Esophagus muscularis mucosa (tissue), 4 donors: ENCODE results near the gene PADI2. TPM values are rescaled to one million over a fixed set of nuclear protein-coding genes. Genes with fewer than 3 reads are reported as not detected.

ENCODE experiments used
- DNase-seq: peaks from one replicate; pipeline ENCODE4 v3.0.0-alpha.2; 2017; ENCODE audit errors: extremely low spot score
- H3K27ac ChIP-seq, 4 donors: fragments of 200-600 bp; sonication (generic); replicated peaks in 1 of 4; 1 replicate in 3 of 4; 2 replicates in 1 of 4; pipeline ENCODE4 v1.5.1; 2016 to 2019; ENCODE audit warnings: mild to moderate bottlenecking in 1 of 4
- H3K27me3 ChIP-seq, 4 donors: fragments of 200-600 bp; sonication (generic); one replicate each; pipeline versions ENCODE4 v1.5.1 to v1.6.0; 2016 to 2019
- H3K36me3 ChIP-seq, 4 donors: fragments of 200-600 bp; sonication (generic); one replicate each; pipeline ENCODE4 v1.5.1; 2016 to 2019
- H3K4me1 ChIP-seq, 4 donors: fragments of 200-600 bp; sonication (generic); one replicate each; pipeline ENCODE4 v1.5.1; 2016 to 2019
- H3K4me3 ChIP-seq, 4 donors: fragments of 200-600 bp; sonication (generic); 1 replicate in 2 of 4; 2 replicates in 2 of 4; pipeline ENCODE4 v1.5.1; 2016 to 2019; ENCODE audit warnings: mild to moderate bottlenecking in 4 of 4, moderate library complexity in 1 of 4
- H3K9me3 ChIP-seq, 4 donors: fragments of 200-600 bp; sonication (generic); 1 replicate in 3 of 4; 2 replicates in 1 of 4; pipeline ENCODE4 v1.5.1; 2016 to 2019
- EP300 ChIP-seq: sonication (generic); formaldehyde crosslinking; IDR thresholded peaks from one replicate; pipeline ENCODE4 v1.6.1; 2017; ENCODE audit warnings: antibody characterized with exemption
- POLR2A ChIP-seq: fragments of 450-650 bp; IDR thresholded peaks from one replicate; pipeline ENCODE4 v1.6.1; 2017; ENCODE audit warnings: antibody characterized with exemption, moderate library complexity, mild to moderate bottlenecking, low read depth
- POLR2AphosphoS5 ChIP-seq, 2 donors: sonication (generic); formaldehyde crosslinking; IDR thresholded peaks; one replicate each; pipeline ENCODE4 v1.6.1; 2017; ENCODE audit warnings: antibody characterized with exemption in 2 of 2
- WGBS: methylation state at CpG from one replicate; pipeline ENCODE4 v1.1.5; 2018; 5-methylcytosine and 5-hydroxymethylcytosine counted together
- intact Hi-C: fragments of 100-400 bp; cut with DNase I; formaldehyde crosslinking; loops from one replicate; pipeline ENCODE4 v1.15.1; 2023
- total RNA-seq, 4 donors: library from RNA; depleted of rRNA; stranded (reverse); fragments of >200 nt; gene quantifications; one replicate each; pipeline versions ENCODE4 v1.1.0 to v1.2.1, GENCODE V29; 2016
- TF ChIP-seq, protein P1 (sequence below), 3 experiments: fragments of 200-600 bp in 2 of 3; fragments of 450-650 bp in 1 of 3; sonication (generic) in 2 of 3; IDR thresholded peaks; one replicate each; pipeline ENCODE4 v1.5.1; 2017 to 2019; ENCODE audit warnings: antibody characterized with exemption in 3 of 3, mild to moderate bottlenecking in 2 of 3, moderate library complexity in 1 of 3

Gene PADI2
- total RNA-seq, 4 donors from 2014 or later: 0.39 to 2.0 (median 0.65) TPM

DNA sequence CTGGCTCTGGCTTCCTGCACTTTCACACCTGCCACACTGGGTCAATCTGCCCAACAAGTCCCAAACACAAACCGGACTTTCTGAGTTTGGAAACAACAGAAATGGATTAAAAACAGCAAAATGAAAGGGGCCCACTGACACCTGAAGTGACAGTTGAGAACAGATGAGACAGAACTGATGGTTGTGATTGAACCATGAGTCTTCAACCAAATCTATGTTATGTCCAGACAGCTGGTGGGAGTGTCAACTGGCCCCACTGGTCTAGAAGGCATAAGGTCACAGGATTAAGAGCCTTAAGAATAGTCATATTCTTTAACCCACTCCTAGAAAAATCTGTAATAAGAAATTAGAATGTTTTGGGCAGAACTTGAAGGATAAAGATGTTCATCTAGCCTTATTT, 94.5 kb downstream of the PADI2 start:
- Histone ChIP-seq H3K27me3 (no peaks in the 10 kb centered on the region), H3K4me3 (no peak overlapping the region), H3K9me3 (no peaks in the 10 kb centered on the region), H3K27ac (no peak overlapping the region), H3K36me3 (peaks cover 85 to 100% (median 94%) of the 10 kb centered on the region in 4 donors), H3K4me1 (no peaks in the 10 kb centered on the region)
- TF ChIP-seq, protein P1, sequence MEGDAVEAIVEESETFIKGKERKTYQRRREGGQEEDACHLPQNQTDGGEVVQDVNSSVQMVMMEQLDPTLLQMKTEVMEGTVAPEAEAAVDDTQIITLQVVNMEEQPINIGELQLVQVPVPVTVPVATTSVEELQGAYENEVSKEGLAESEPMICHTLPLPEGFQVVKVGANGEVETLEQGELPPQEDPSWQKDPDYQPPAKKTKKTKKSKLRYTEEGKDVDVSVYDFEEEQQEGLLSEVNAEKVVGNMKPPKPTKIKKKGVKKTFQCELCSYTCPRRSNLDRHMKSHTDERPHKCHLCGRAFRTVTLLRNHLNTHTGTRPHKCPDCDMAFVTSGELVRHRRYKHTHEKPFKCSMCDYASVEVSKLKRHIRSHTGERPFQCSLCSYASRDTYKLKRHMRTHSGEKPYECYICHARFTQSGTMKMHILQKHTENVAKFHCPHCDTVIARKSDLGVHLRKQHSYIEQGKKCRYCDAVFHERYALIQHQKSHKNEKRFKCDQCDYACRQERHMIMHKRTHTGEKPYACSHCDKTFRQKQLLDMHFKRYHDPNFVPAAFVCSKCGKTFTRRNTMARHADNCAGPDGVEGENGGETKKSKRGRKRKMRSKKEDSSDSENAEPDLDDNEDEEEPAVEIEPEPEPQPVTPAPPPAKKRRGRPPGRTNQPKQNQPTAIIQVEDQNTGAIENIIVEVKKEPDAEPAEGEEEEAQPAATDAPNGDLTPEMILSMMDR (IDR thresholded peaks at IDR 0.05): no peak
- TF ChIP-seq POLR2A: no peak
- no peak for TF ChIP-seq EP300
- TF ChIP-seq POLR2AphosphoS5 (IDR thresholded peaks at IDR 0.05): no peak
- 89% methylated on average over 1 of the region's 1 CpG for WGBS
- no peak for DNase-seq
- intact Hi-C loops: no loop called here

DNA sequence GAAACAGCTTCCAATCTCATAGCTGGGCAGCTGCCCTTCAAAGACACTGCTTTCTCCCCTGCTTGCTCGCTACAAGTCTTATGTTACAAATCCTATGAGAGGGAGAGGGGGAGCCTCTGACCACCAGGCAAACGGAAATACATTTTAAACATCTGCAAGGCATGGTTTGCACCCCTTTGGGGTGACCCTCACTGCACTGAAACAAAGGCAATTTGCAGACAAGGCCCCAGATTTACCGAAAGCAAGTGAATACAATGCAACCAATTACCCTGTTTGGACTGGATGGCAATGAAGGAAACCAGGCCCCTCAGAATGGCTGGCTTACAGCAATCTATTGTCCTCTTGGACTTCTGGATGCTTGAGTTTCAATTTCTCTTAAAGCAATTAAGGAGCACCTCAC, 95.7 kb downstream of the PADI2 start:
- H3K4me3 ChIP-seq: no peak overlapping the region
- H3K36me3 ChIP-seq: peaks cover 91 to 100% (median 95%) of the 10 kb centered on the region in 4 donors
- 67% methylated on average over 3 of the region's 3 CpGs for WGBS
- no peaks in the 10 kb centered on the region for H3K27me3 ChIP-seq
- intact Hi-C loops: no loop called here
- no peak for DNase-seq
- no peaks in the 10 kb centered on the region for H3K4me1 ChIP-seq
- no peak for TF ChIP-seq POLR2AphosphoS5 (IDR thresholded peaks at IDR 0.05)
- no peak for TF ChIP-seq EP300
- TF ChIP-seq POLR2A: no peak
- TF ChIP-seq, protein P1 (IDR thresholded peaks at IDR 0.05): no peak
- H3K9me3 ChIP-seq: no peaks in the 10 kb centered on the region
- H3K27ac ChIP-seq: no peak overlapping the region

GRCh38 chr1:17023102-17023501, 96.1 kb downstream of the PADI2 start:
- Histone ChIP-seq H3K4me3 (no peak overlapping the region), H3K27ac (no peak overlapping the region), H3K9me3 (no peaks in the 10 kb centered on the region), H3K4me1 (no peaks in the 10 kb centered on the region), H3K27me3 (no peaks in the 10 kb centered on the region), H3K36me3 (peaks cover 91 to 100% (median 95%) of the 10 kb centered on the region in 4 donors)
- TF ChIP-seq EP300: no peak
- no peak for TF ChIP-seq POLR2A
- TF ChIP-seq, protein P1 (IDR thresholded peaks at IDR 0.05): no peak
- no peak for TF ChIP-seq POLR2AphosphoS5 (IDR thresholded peaks at IDR 0.05)
- intact Hi-C loops: no loop called here
- no peak for DNase-seq
- 57% methylated on average over 4 of the region's 4 CpGs for WGBS

DNA sequence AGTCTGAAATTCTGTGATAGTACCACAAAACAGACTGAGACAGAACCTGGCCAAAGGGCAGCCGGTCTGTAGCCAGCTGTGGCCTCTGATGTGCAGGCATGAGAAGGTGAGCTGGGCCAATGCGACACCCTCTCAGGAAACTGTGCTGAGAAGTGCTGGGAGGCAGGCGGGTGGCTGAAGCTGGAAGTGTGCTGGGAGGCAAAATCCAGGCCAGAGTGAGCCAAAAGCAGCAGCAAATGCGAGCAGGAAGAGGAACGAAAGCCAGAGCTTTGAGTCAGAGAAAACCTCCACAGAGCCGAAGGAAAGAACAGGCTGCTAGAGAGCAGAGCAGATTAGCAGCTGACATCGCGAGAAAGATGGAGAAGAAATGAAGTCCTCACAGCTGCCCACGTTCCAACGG, 97.4 kb downstream of the PADI2 start:
- intact Hi-C loops: no loop called here
- WGBS: 87% methylated on average over 10 of the region's 10 CpGs
- no peaks in the 10 kb centered on the region for H3K4me1 ChIP-seq
- no peaks in the 10 kb centered on the region for H3K27me3 ChIP-seq
- no peak for DNase-seq
- H3K4me3 ChIP-seq: no peak overlapping the region
- peaks cover 86 to 98% (median 90%) of the 10 kb centered on the region in 4 donors for H3K36me3 ChIP-seq
- H3K9me3 ChIP-seq: no peaks in the 10 kb centered on the region
- TF ChIP-seq EP300 (no peak), POLR2A (no peak), POLR2AphosphoS5 (IDR thresholded peaks at IDR 0.05) (no peak)
- no peak overlapping the region for H3K27ac ChIP-seq

DNA sequence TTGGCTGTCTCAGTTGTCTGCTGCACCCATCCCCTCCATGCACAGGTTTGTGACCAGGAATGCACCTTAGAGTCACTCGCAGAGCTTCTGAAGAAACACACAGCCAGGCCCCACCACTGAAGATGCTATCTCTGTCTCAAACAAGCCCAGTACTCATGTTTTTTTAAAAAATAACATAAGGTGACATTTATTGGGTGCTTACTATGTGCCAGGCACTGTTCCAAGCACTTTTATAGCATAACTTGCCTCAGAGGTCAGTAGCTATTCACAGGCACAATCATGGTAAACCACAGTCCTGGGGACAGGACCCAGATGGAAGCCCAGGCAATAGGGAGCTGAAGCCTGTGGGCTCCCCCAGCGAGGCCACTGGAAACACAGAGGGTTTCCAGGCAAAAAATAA, 98.7 kb downstream of the PADI2 start:
- H3K27ac ChIP-seq: no peak overlapping the region
- H3K27me3 ChIP-seq: no peaks in the 10 kb centered on the region
- H3K4me3 ChIP-seq: no peak overlapping the region
- DNase-seq: no peak
- H3K36me3 ChIP-seq: peaks cover 73 to 84% (median 78%) of the 10 kb centered on the region in 4 donors
- intact Hi-C loops: no loop called here
- no peaks in the 10 kb centered on the region for H3K9me3 ChIP-seq
- no peaks in the 10 kb centered on the region for H3K4me1 ChIP-seq
- 84% methylated on average over 2 of the region's 2 CpGs for WGBS
- TF ChIP-seq EP300 (no peak), POLR2AphosphoS5 (IDR thresholded peaks at IDR 0.05) (no peak), POLR2A (no peak)
- TF ChIP-seq, protein P1 (IDR thresholded peaks at IDR 0.05): no peak
